ENCODE data around the gene UBE2K.
"Not testable (repeated sequence)": the region's sequence is repeated elsewhere in the genome, so short reads cannot be mapped to it uniquely, and the experiment has no call there.

UBE2K gene

DNA sequence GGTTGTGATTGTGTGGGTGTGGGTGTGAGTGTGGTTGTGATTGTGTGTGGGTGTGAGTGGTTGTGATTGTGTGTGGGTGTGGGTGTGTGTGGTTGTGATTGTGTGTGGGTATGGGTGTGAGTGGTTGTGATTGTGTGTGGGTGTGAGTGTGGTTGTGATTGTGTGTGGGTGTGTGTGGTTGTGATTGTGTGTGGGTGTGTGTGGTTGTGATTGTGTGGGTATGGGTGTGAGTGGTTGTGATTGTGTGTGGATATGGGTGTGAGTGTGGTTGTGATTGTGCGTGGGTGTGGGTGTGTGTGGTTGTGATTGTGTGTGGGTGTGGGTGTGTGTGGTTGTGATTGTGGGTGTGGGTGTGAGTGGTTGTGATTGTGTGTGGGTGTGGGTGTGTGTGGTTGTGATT lies 115.1 kb downstream of the UBE2K start:
- DNase-seq, result not testable (repeated sequence)

DNA sequence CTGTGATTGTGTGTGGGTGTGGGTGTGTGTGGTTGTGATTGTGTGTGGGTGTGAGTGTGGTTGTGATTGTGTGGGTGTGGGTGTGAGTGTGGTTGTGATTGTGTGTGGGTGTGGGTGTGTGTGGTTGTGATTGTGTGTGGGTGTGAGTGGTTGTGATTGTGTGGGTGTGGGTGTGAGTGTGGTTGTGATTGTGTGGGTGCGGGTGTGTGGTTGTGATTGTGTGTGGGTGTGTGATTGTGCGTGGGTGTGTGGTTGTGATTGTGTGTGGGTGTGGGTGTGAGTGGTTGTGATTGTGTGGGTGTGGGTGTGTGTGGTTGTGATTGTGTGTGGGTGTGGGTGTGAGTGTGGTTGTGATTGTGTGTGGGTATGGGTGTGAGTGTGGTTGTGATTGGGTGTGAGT lies 115.8 kb downstream of the UBE2K start:
- not testable (repeated sequence) for DNase-seq

DNA sequence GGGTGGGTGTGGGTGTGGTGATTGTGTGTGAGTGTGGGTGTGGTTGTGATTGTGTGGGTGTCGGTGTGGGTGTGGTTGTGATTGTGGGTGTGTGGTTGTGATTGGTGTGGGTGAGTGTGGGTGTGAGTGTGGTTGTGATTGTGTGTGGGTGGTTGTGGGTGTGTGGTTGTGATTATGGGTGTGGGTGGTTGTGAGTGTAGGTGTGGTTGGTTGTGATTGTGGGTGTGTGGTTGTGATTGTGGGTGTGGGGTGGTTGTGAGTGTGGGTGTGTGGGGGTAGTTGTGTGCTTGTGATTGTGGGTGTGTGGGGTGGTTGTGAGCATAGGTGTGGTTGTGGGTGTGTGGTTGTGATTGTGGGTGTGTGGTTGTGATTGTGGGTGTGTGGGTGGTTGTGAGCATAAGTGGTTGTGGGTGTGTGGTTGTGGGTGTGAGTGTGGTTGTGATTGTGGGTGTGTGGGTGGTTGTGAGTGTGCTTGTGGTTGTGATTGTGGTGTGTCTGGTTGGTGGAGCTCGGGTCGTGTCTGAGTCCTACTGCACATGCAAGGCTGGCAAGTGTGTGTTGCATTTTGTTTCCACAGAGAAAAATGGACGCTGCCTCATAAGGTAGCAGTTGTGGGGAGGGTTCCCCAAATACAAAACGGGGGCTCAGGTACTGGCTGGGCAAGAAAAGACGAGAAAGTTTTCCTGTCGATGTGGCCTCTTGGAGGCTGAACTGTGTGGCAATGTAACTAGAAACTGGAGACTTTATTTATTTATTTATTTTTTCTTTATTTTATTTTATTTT lies 116.7 kb downstream of the UBE2K start:
- DNase-seq, result peak in 1 of 2 donors; percentile 43

DNA sequence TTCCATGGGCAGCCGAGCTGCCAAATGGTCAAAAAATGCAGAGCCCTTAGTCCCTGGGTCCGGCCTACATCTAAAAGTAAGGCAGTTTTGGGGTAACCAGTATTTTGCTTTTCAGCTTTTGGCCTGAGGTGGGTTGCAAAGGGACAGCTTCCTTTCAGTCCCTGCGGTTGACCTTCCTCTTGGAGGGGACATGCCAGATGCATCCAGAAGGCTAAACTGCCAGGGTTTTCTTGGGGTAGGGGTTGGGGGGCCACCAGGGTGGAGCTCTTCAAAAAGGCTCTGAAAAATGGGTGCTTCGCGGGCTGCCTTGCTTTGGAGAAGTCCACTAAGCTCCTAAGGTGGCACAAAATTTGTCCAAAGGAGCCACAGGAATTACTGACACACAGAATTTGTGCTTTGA lies 120.7 kb downstream of the UBE2K start:
- DNase-seq, result no peak

DNA sequence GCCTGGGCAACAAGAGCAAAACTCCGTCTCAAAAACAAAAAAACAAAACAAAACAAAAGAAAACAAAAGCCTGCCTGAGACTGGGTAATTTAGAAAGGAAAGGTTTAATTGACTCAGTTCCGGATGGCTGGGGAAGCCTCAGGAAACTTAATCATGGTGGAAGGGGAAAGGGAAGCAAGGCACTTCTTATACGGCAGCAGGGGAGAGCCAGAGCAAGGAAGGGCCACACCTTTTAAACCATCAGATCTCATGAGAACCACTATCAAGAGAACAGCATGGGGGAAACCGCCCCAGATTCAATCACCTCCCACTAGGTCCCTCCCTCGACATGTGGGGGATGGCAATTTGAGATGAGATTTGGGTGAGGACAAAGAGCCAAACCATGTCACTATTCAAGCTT lies 122.2 kb downstream of the UBE2K start:
- no peak for DNase-seq

DNA sequence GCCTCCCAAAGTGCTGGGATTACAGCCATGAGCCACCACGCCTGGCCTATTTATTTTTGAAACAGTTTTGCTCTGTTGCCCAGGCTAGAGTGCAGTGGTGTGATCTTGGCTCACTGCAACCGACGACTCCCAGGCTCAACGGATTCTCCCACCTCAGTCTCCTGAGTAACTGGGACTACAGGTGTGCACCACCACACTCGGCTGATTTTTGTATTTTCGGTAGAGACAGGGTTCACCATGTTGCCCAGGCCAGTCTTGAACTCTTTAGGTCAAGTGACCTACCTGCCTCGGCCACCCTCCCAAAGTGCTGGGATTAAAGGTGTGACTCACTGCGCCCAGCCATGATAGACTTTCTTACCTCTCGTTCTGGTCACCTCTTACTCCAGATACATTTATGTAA lies 124.0 kb downstream of the UBE2K start:
- no peak for DNase-seq

DNA sequence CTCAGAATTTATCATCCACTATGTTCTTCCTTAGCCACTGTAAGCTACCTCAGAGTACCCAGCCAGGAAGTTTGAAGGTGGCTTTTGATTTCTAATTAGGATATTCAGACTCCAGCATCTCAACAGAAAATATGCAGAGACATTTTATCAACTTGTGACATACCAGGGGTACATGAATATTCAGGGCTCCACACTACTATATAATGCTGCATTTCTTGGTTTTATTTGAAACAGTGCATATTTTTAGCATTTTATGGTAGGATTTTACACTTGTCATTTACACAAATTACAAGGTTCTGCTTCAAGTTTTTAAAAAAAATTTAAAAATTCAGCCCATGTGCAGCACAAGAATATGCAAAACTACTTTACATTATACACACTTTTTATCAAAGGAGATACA lies 124.7 kb downstream of the UBE2K start:
- no peak for DNase-seq

DNA sequence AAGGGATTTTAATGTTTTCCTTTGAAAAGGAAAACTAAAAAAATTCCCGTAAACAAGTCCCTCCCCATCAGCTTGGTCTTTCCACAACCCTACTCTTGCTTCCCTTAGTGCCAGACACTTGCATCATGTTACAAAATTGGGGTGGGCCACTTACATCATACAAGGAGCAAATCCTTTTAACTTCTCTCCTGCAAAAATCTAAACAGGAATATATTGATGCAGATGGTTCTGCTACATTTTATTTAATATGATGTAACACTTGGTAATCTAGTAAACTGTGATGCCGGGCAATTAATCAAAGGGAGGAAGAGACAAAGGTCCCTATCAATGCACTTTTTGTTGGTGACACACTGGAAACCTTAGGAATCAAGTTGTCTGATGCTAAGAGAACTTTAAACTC lies 125.3 kb downstream of the UBE2K start:
- DNase-seq, result no peak

DNA sequence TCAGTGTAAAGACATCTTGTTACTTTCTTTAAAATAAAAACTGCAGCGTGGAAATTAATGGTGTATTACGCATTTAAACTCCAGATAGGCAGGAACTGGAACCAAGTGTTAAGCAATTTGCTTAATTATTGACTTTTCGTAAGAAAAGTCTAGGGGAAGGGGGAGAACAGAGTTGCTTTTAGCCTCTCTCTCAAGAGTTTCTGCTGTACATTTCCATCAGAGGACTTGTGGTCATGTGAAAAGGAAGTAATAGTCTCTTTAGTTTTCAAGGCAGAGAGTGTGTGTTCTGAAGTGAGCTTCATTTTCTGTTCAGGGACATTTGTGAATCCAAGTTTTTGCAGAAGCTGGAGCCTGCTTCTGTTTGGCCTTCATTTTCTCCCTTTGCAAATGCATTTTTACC lies 127.2 kb downstream of the UBE2K start:
- DNase-seq, result no peak

DNA sequence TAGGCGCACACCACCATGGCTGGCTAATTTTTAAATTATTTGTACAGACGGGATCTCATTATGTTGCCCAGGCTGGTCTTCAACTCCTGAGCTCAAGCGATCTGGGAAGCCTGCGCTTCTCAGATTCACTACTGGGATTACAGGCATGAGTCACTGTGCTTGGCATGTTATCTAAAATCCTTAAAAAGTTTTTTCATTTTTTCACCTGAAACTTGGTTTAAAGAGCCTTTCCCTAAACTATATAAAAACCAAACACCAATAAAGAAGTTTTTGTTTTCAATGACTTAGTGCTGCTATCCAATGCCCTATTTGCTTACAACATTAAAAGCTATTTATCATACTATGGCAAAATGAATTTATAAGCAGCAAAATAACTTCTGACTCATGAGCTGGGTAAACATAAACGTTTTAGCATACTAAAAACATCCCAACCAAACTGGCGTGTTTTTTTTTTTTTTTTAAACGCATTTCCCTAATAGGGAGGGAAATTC lies 127.8 kb downstream of the UBE2K start:
- no peak for DNase-seq
